Activated naive CD4-positive, alpha-beta T cell treated with anti-CD3 and anti-CD28 coated beads for 36 hours (primary cell): ENCODE results near the gene BBS2. TPM values are rescaled to one million over a fixed set of nuclear protein-coding genes. Genes with fewer than 3 reads are reported as not detected.
"Not testable (repeated sequence)": the region's sequence is repeated elsewhere in the genome, so short reads cannot be mapped to it uniquely, and the experiment has no call there.

ENCODE experiments used
- CTCF ChIA-PET: fragments of 350-600 bp; sonication (Branson Sonifier 250); formaldehyde crosslinking; loops from one replicate; lab custom pipeline; 2021; ENCODE audit warnings: antibody characterized with exemption; lab: Charles Lee
- DNase-seq: peaks from one replicate; pipeline ENCODE4 v3.0.0-alpha.2; 2020
- H3K27ac Mint-ChIP-seq: one replicate; pipeline ENCODE4 v1.8.0; 2021; ENCODE audit warnings: mild to moderate bottlenecking, mixed read lengths
- H3K27me3 Mint-ChIP-seq: one replicate; pipeline ENCODE4 v1.8.0; 2021; ENCODE audit warnings: low read depth, mixed read lengths
- H3K36me3 Mint-ChIP-seq: one replicate; pipeline ENCODE4 v1.8.0; 2021; ENCODE audit warnings: low read depth, mixed read lengths
- H3K4me1 Mint-ChIP-seq: one replicate; pipeline ENCODE4 v1.8.0; 2021; ENCODE audit warnings: low read depth, mixed read lengths
- H3K4me3 Mint-ChIP-seq: one replicate; pipeline ENCODE4 v1.8.0; 2021; ENCODE audit warnings: mild to moderate bottlenecking, moderate library complexity, mixed read lengths
- H3K9me3 Mint-ChIP-seq: one replicate; pipeline ENCODE4 v1.8.0; 2021; ENCODE audit warnings: mixed read lengths
- intact Hi-C: fragments of 100-400 bp; cut with micrococcal nuclease; formaldehyde crosslinking; loops from one replicate; pipeline ENCODE4 v1.15.1; 2023
- total RNA-seq, 2 experiments: library from RNA; stranded (reverse); gene quantifications; one replicate each; pipeline ENCODE4 v1.2.3, GENCODE V29; 2021

BBS2 gene
- total RNA-seq, 2 experiments from 2014 or later, result 18.0 to 19.2 TPM

GRCh38 chr16:56515665-56516064 is 4.2 kb downstream of the BBS2 start:
- H3K9me3 Mint-ChIP-seq, result no peaks in the 10 kb centered on the region
- no peak overlapping the region for H3K4me3 Mint-ChIP-seq
- H3K4me1 Mint-ChIP-seq, result peaks cover 49% of the 10 kb centered on the region
- H3K27me3 Mint-ChIP-seq, result no peaks in the 10 kb centered on the region
- no peaks in the 10 kb centered on the region for H3K36me3 Mint-ChIP-seq
- CTCF ChIA-PET, result interaction anchor here (1.0 kb wide), 1 partner anchor 31 kb away, joined by 3 read pairs; no protein-coding TSS in a partner anchor
- no peak for DNase-seq
- intact Hi-C loops, result loop anchor here (2.0 kb wide), 1 partner anchor 127 kb away; no protein-coding TSS in a partner anchor
- no peak overlapping the region for H3K27ac Mint-ChIP-seq

DNA sequence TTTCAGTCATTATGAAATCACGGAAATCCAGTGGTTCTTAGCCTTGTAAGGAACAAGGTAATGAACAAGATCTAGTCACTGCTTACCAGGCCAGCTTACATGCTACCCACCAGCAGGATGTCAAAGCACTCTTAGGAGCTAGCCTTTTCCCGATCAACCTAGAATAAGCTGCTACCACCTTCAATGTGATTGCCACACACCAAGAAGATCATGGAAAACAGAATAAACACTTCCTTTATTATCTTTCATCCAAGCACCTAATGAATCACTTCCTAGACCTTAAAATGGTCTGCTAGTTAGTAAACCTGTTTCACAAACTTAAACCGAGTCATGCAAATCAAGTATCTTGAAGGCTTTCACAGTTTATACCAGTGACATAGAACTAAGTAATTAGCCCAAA is 5.0 kb downstream of the BBS2 start:
- no peak for DNase-seq
- Mint-ChIP-seq H3K27ac (no peak overlapping the region), H3K4me3 (no peak overlapping the region), H3K9me3 (no peaks in the 10 kb centered on the region), H3K4me1 (peaks cover 42% of the 10 kb centered on the region), H3K27me3 (no peaks in the 10 kb centered on the region), H3K36me3 (no peaks in the 10 kb centered on the region)
- CTCF ChIA-PET, result interaction anchor here (0.6 to 2.9 kb wide), 5 partner anchors 48 to 187 kb away, joined by 3 to 20 read pairs (median 4); no protein-coding TSS in a partner anchor
- intact Hi-C loops, result loop anchor here (1.0 to 2.0 kb wide), 3 partner anchors 85 to 187 kb away; no protein-coding TSS in a partner anchor

GRCh38 chr16:56513972-56514371 is 5.9 kb downstream of the BBS2 start:
- H3K27me3 Mint-ChIP-seq, result no peaks in the 10 kb centered on the region
- CTCF ChIA-PET, result interaction anchor here (0.7 to 2.9 kb wide), 10 partner anchors 9 to 188 kb away, joined by 3 to 20 read pairs (median 4); no protein-coding TSS in a partner anchor
- no peak overlapping the region for H3K27ac Mint-ChIP-seq
- DNase-seq, result peak; percentile 76
- H3K9me3 Mint-ChIP-seq, result no peaks in the 10 kb centered on the region
- peaks cover 2% of the 10 kb centered on the region for H3K36me3 Mint-ChIP-seq
- peaks cover 41% of the 10 kb centered on the region for H3K4me1 Mint-ChIP-seq
- no peak overlapping the region for H3K4me3 Mint-ChIP-seq
- intact Hi-C loops, result loop anchor here (1.0 to 2.0 kb wide), 3 partner anchors 86 to 188 kb away; no protein-coding TSS in a partner anchor

DNA sequence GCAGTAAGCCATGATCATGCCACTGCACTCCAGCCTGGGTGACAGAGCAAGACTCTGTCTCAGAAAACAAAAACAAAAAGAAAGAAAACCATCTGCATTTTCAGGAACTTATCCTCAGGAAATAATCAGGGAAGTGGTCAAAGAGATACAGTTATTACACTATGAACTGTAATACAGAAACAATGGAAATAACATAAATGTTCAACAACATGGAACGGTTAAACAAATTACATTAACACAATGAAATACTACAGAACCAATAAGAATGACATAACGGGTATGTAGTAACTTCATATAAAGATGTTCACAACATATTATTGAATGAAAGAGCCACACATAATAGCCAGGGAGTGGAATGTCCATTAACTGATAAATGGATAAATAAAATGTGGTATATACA is 6.7 kb downstream of the BBS2 start:
- Mint-ChIP-seq H3K27me3 (no peaks in the 10 kb centered on the region), H3K9me3 (no peaks in the 10 kb centered on the region), H3K27ac (no peak overlapping the region), H3K4me1 (peaks cover 35% of the 10 kb centered on the region), H3K36me3 (peaks cover 5% of the 10 kb centered on the region), H3K4me3 (no peak overlapping the region)
- intact Hi-C loops, result no loop called here
- DNase-seq, result no peak
- CTCF ChIA-PET, result interaction anchor here (0.6 to 2.9 kb wide), 7 partner anchors 12 to 1224 kb away, joined by 3 to 20 read pairs (median 4); no protein-coding TSS in a partner anchor

DNA sequence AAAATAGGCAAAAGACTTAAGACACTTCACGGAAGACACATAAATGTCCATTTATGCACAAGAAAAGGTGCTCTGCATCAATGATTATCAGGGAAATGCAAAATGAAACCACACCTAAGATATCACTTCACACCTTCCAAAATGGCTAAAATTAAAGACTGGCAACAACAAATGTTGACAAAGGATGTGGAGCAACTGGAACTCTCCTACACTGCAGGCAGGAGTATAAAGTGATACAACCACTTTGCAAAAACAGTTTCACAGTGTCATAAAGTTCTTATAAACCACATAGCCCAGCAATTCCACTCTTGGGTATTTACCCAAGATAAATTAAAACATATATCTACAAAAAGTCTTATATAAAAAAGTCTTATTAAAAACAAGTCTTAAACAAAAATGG is 7.8 kb downstream of the BBS2 start:
- no peak for DNase-seq
- intact Hi-C loops, result no loop called here
- H3K9me3 Mint-ChIP-seq, result no peaks in the 10 kb centered on the region
- CTCF ChIA-PET, result no interaction called here
- H3K4me1 Mint-ChIP-seq, result peaks cover 27% of the 10 kb centered on the region
- H3K4me3 Mint-ChIP-seq, result no peak overlapping the region
- no peaks in the 10 kb centered on the region for H3K27me3 Mint-ChIP-seq
- H3K36me3 Mint-ChIP-seq, result peaks cover 10% of the 10 kb centered on the region
- H3K27ac Mint-ChIP-seq, result no peak overlapping the region

- CTCF ChIA-PET, result interaction anchor here (0.6 to 1.4 kb wide), 3 partner anchors 38 to 192 kb away, joined by 3 read pairs; no protein-coding TSS in a partner anchor
- intact Hi-C loops, result no loop called here
- H3K4me3 Mint-ChIP-seq, result no peak overlapping the region
These were observed 9.3 kb downstream of the BBS2 start for GRCh38 chr16:56510544-56510943.

DNA sequence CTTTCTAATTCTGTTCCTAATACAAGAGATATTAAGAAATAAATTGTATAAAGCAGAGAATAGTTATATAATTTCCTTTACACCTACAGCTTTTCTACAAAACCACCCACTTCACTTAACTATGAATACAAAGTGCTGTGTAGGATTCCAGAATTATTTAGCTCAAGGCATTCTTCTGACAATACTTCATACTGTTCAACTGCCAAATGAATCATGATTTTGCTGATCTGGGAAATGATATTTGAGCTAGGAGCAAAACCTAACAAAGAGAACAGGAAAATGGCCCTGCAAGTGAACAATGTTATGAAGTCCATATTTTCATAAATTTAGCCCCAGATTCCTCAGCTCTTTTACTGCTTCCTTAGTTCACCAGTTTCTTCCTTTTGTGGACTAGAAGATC is 12.9 kb downstream of the BBS2 start:
- no peak overlapping the region for H3K4me3 Mint-ChIP-seq
- H3K27me3 Mint-ChIP-seq, result no peaks in the 10 kb centered on the region
- intact Hi-C loops, result no loop called here
- peaks cover 24% of the 10 kb centered on the region for H3K36me3 Mint-ChIP-seq
- DNase-seq, result no peak
- H3K27ac Mint-ChIP-seq, result no peak overlapping the region
- no peaks in the 10 kb centered on the region for H3K9me3 Mint-ChIP-seq
- CTCF ChIA-PET, result interaction anchor here (1.3 kb wide), 1 partner anchor 70 kb away, joined by 5 read pairs; no protein-coding TSS in a partner anchor
- H3K4me1 Mint-ChIP-seq, result no peaks in the 10 kb centered on the region

More at GRCh38 chr16:56510544-56510943, 9.3 kb downstream of the BBS2 start:
- Mint-ChIP-seq H3K36me3 (peaks cover 13% of the 10 kb centered on the region), H3K4me1 (peaks cover 19% of the 10 kb centered on the region), H3K9me3 (no peaks in the 10 kb centered on the region), H3K27ac (no peak overlapping the region), H3K27me3 (no peaks in the 10 kb centered on the region)
- DNase-seq, result no peak

GRCh38 chr16:56505181-56505580 is 14.6 kb downstream of the BBS2 start:
- CTCF ChIA-PET, result interaction anchor here (0.6 to 1.2 kb wide), 3 partner anchors 9 to 22 kb away, joined by 3 to 4 read pairs (median 3); no protein-coding TSS in a partner anchor
- no peak overlapping the region for H3K4me3 Mint-ChIP-seq
- H3K4me1 Mint-ChIP-seq, result peaks cover 3% of the 10 kb centered on the region
- no peak overlapping the region for H3K27ac Mint-ChIP-seq
- H3K36me3 Mint-ChIP-seq, result peaks cover 25% of the 10 kb centered on the region
- DNase-seq, result no peak
- intact Hi-C loops, result no loop called here
- no peaks in the 10 kb centered on the region for H3K9me3 Mint-ChIP-seq
- H3K27me3 Mint-ChIP-seq, result no peaks in the 10 kb centered on the region

DNA sequence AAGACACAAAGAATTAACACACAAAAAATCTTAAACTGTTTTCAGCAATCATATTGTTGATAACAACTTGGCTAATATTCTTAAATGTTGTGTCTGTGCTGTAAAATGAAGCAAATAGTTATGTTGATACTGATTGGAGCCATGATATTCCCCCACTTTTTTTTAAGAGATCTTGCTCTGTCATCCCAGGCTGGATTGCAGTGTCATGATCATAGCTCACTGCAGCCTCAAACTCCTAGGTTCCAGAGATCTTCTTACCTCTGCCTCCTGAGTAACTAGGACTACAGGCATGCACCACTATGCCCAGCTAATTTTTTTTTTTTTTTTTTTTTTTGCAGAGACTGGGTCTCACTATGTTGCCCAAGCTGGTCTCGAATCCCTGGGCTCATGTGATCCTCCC is 26.0 kb downstream of the BBS2 start:
- H3K4me3 Mint-ChIP-seq, result no peak overlapping the region
- no peaks in the 10 kb centered on the region for H3K4me1 Mint-ChIP-seq
- intact Hi-C loops, result no loop called here
- no peak overlapping the region for H3K27ac Mint-ChIP-seq
- no peak for DNase-seq
- CTCF ChIA-PET, result no interaction called here
- no peaks in the 10 kb centered on the region for H3K9me3 Mint-ChIP-seq
- peaks cover 12% of the 10 kb centered on the region for H3K36me3 Mint-ChIP-seq
- H3K27me3 Mint-ChIP-seq, result no peaks in the 10 kb centered on the region

- CTCF ChIA-PET, result no interaction called here
These were observed 26.7 kb downstream of the BBS2 start for GRCh38 chr16:56493126-56493525.

GRCh38 chr16:56491657-56492261 is 28.1 kb downstream of the BBS2 start:
- Mint-ChIP-seq H3K4me1 (no peaks in the 10 kb centered on the region), H3K9me3 (no peaks in the 10 kb centered on the region), H3K27ac (no peak overlapping the region), H3K27me3 (no peaks in the 10 kb centered on the region), H3K4me3 (no peak overlapping the region), H3K36me3 (peaks cover 6% of the 10 kb centered on the region)
- intact Hi-C loops, result no loop called here
- no peak for DNase-seq
- CTCF ChIA-PET, result no interaction called here

More at GRCh38 chr16:56493126-56493525, 26.7 kb downstream of the BBS2 start:
- intact Hi-C loops, result no loop called here
- no peak for DNase-seq
- Mint-ChIP-seq H3K9me3 (no peaks in the 10 kb centered on the region), H3K4me3 (no peak overlapping the region), H3K27ac (no peak overlapping the region), H3K36me3 (peaks cover 9% of the 10 kb centered on the region), H3K27me3 (no peaks in the 10 kb centered on the region), H3K4me1 (no peaks in the 10 kb centered on the region)

GRCh38 chr16:56488868-56489267 is 31.0 kb downstream of the BBS2 start:
- H3K27me3 Mint-ChIP-seq, H3K4me1 Mint-ChIP-seq, H3K4me3 Mint-ChIP-seq, H3K36me3 Mint-ChIP-seq, H3K27ac Mint-ChIP-seq, DNase-seq, intact Hi-C loops, H3K9me3 Mint-ChIP-seq: not testable (repeated sequence)
- CTCF ChIA-PET, result interaction anchor here (1.2 kb wide), 1 partner anchor 17 kb away, joined by 3 read pairs; no protein-coding TSS in a partner anchor

DNA sequence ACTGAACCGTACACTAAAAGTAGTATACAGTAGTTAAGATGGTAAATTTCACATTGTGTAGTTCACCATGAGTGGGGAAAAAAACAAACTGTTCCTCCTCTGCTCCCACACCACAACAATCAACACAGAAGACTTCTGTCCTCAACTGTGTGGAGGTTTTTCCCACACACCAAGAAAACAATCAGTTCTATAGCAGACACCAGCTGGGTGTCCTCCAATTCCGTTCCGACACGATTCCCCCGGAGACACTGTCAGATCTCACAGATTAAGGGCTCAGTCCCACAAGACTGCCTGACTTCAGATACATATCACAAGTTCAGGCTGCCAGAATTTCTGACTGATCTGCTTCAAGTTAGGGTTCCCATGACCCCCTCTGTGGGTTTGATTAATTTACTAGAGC is 31.8 kb downstream of the BBS2 start:
- Mint-ChIP-seq H3K4me1 (no peaks in the 10 kb centered on the region), H3K27me3 (no peaks in the 10 kb centered on the region), H3K36me3 (peaks cover 8% of the 10 kb centered on the region), H3K9me3 (no peaks in the 10 kb centered on the region), H3K27ac (no peak overlapping the region), H3K4me3 (no peak overlapping the region)
- intact Hi-C loops, result no loop called here
- no peak for DNase-seq
- CTCF ChIA-PET, result no interaction called here
